DLD1 (cell line): ENCODE measurements around the gene LHPP.

Experiments
- in situ Hi-C: cut with HindIII; loops from 2 replicates; pipeline ENCODE4 v1.10.0; 2017; ENCODE audit warnings: low sequenced_read_pairs

The LHPP gene

DNA sequence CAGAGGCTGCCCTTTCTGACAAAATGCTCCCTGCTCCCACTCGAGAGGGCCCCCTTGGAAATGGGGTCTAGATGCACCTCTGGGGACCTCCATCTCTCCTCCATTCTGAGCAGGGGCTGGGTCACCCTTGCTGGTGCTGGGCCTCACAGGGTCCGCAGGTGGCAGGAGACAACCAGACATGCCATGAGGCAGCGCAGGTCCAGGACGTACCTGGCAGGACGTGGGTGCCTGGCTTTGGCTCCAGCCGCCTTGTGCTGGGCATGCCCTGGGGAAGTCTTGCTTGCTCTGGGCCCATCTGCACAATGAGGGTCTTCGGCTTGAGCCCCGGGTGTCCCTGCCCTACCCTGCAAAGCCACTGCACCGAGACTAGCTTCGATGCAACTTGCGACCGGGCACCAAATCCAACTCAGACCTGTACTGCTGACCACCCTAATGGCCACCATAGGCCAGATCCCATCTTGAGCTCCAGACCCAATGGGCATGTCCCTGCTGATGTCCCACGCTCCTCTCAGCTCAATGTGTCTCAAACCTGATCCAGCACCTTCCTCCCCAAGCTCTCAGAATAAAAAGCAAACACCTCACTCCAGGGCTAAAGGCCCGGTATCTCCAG lies 175.6 kb downstream of the LHPP start:
- in situ Hi-C loops, result no loop called here

DNA sequence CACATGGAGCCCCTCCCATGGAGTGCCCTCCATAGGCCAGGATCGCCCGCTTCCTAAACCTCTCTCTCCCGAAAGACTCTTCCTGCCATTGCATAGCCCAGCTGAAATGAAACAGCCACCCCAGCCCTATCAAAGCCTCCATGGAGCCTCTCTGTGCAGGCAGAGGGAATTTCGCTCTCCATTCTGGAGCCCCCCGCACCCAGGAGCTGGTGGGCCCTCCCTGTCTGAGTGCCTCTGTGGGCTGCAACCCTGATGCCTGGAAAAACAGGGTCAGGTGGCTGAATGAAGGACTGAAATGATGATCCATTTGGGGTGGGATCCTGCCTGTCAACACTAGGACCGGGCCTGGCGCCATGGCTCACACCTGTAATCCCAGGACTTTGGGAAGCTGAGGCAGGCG lies 176.1 kb downstream of the LHPP start:
- in situ Hi-C loops, result no loop called here

DNA sequence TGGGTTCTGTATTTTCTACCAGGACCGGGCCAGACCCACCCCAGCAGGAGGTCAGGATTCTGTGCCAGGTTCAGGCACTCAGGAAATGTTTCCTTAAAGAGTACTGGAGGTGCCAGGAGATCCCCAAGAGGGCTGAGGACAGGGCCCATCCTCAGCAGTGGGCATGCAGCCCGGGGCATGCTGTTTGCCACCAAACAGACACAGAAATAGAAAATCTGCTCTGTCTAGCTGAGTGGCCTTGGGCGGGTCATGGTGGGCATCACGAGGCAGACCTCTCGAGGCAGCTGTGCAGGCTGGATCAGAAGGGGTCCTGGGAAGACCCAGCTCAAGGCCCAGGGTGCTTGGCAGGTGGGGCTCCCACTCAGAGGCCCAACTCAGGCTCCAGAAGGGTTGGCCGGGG lies 177.6 kb downstream of the LHPP start:
- in situ Hi-C loops, result no loop called here

DNA sequence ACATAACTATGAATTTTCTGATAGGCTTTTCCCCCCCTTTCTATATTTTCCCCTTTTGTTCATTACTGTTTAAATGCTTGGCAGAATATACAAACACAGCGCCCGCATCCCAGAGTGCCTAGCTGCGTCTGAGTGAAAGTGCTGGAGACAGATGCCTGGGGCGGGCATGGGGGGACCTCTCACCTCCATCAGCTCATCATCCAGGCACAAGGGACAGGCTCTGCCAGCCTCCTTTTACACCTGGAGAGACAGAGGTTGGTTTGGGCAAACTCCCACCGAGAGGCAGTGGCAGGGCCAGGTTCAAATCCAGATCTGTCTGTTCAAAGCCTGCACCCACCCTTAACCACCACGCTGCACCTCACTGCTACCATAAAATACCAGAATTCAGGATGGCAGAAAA lies 178.0 kb downstream of the LHPP start:
- in situ Hi-C loops, result no loop called here

DNA sequence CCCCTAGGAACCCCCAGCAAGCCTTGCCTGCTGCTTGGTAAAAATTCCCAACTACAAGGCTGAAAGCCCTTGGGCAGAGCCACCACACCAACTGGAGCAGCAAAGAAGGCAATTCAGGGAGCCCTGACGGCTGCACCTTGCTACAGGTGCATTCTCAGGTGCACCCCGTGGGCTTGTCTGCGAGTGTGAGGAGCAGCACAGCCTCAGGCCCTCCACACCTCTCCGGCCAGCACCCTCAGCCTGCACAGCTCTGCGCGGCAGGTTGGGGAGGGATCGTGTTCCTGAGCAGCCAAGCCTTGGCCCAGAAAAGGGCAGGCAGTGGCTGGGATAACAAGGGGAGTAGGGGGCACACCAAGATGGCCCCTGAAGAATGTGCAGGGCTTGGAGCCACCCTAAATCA lies 178.4 kb downstream of the LHPP start:
- in situ Hi-C loops, result no loop called here

DNA sequence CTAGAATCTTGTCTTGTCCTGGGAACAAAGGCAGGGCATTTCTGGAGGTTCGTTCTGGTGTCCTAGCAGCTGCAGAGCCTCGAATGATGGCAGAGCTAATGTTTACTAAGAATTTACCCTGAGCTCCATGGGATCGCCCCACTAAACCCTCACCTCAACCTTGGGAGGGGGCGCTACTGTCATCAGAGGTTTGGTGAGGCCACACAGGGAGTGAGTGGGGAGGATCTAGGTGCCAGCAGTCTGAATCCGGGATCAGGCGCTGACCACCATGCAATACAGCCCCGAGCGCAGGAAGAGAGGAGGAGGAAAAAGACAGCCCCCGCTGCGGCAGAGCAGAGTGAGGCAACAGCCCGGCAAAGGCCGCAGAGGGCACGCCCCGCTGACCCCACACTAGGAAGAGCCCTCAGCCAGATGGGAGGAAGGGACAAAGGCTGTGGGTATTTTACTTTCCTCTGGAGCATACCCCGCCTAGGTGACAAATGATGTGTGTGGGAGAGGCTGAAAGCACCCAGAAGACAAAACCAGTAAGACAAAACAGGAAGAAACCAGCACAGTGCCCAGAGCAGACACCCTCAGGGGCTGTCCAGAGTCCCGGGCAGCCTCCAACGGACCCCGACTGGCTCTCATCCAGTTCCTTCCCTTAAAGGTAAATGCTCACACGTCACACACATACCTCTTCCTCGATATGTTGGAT lies 179.1 kb downstream of the LHPP start:
- in situ Hi-C loops, result no loop called here

DNA sequence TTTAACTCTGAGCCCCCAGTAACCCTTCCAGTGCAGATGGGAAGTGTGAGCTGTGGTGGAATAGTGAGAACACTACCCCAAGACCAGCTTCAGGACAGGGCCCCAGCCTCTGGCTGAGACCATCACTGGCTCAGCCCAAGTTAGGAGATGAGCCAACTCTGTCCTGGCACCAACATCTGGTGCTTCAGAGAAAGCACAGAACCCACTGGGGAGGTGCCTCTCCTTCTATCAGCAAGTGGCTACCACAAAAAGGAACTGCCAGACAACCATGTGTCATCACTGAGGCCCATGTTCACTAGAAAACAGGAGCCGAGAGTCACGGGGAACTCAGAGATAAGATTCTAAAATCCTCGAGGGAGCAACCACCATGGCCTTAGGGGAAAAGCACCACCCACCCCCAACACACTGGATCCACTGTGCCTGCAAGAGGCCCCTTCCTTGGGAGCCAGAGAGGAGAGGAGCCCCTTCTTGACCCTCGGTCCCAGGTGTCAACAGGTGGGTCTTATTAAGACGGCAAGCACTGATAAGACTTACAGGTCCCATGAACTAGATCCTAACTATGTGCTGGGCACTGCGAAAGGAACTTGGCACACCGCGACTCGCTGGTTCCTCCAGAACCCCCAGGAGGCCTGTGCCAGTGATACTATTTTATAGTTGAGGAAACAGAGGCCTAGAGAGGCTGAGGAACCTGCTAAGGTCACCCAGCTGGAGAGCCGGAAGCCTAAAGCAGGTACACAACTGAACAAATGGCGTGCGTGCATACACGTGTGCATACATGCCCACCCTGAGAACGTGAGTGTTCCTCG lies 179.9 kb downstream of the LHPP start:
- in situ Hi-C loops, result no loop called here

DNA sequence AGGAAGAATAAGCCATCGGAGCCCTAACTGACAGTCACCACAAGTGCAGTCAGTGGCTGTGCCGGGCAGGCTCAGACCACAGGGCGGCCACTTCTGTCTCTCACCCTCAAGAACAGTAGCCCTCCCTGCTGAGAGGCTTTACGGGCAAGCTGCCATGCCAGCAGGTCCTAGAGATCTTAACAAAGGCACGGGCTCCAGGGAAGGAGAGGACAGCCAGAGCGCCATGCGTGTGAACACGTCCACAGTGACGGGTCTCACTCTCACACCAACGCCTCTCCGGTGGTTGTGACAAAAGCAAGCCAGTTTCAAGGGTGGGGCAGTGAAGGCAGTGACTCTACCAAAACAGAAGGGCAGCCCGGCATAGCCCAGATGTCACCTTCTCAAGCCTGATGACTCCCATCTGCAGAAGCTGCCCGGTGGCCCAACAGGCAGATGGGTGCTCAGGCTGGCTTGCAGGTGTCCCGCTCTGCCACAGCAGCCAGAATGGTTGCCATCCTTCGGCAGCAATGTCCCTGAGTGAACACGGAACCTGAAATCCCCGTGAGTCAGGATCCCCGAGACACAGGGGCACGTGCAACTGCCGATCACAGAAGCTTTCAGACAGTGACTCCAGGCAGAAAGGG lies 180.6 kb downstream of the LHPP start:
- in situ Hi-C loops, result no loop called here

DNA sequence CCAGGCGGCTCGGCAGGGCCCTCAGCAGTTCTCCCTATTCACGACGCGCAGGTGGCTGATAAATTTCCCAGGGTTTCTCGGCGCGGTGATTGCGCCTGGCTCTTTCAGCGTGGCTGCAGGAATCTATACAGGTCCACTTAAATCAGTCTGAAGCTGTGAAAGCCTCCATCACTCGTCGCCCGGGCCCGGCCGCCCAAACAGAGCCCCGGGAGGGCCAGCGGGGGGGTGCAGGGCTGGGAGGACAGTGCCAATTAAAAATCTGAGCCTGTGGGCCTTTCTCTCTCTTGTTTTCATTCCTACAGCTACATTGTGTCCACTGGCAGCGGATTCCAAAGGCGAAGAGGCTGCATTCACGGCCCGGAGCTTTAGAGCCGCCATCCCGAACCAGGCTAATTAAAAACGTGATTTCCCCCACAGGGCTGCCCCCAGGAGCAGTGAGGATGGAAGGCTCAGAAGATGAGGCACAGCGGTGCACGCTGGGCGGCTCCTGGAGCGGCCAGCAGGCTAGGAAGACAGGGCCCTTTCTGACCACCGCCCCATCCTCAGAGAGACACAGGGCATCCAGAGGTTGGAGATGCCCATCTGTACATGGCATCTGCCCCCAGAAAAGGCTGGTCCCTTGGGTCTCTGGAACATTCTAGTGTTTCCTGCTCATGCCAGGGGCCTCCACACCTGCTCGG lies 181.8 kb downstream of the LHPP start:
- in situ Hi-C loops, result no loop called here

DNA sequence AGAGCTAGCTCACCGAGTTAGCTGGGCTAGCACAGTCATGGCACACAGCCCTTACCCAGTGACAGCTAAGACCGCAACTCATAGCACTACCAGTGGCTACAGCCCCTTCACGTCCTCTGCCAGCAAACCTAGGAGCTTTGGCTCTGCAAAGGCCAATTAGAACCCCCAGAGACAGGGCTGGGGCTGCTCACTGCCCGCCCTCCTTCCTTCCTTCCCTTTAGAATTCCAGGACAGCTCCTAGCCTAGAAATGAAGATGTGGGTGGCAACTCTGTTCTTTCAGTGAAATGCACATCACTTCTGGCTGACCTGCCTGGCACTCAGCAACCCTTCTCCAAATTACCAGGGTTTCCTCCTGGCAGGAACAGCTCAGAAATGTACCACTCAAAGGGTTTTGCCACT lies 182.6 kb downstream of the LHPP start:
- in situ Hi-C loops, result no loop called here

DNA sequence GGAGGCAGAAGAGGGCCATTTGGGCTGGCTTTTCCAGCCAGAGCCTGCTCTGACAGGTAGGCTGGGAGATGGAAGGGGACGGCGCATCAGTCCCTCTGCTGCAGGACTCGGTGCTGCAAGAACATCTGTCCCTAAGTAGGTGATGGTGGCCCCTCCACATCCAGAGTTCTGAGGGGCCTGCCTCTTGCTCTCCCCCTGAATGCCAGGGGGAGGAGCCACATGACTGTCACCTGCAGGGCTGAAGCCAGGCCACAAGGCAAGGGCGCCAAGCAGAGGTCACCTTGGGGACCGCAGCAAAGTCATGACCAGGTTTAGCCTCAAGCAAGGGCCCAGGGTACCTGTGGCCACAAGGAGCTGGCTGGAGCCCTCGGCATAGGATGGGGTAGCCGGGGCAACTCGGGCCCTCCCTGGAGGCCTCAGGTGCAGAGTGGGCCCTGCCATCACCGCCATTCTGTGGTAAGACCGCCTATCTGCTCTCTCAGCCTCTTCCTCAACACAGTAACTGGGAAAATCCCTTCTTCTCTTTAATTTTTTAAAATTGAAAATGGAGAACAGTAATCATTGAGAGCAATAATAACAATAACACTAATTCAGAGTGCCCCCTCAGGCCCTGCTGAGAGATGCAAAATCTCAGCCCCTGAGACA lies 183.3 kb downstream of the LHPP start:
- in situ Hi-C loops, result no loop called here

DNA sequence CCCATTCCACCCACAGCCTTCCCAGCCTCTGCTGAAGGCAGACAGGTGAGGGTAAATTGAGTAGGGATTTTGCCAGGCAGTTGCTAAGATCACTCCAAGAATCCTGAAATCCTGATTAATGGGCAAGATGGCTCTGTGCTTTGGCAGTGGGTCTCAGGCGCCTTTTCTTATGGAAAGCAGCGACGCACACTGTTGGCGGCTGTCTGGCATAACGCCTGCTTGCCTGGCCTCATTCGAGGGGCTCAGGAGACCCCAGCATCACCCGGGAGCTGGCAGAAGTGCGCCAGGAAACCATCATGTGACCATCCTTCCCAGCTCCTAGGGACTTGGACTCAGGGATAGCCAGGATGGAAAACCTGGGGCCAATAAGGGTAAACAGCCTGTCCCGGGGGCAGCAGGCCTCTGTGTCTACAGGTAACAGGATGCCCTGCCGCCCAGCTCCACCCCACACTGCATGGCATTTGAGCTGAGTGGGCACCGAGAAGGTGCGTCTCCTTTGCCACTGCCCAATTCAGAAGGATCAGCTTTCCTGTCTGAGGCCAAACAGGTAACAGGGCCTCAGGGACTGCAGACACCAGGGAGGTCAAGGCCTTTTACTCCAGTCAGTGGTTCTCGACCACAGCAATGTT lies 184.0 kb downstream of the LHPP start:
- in situ Hi-C loops, result no loop called here

DNA sequence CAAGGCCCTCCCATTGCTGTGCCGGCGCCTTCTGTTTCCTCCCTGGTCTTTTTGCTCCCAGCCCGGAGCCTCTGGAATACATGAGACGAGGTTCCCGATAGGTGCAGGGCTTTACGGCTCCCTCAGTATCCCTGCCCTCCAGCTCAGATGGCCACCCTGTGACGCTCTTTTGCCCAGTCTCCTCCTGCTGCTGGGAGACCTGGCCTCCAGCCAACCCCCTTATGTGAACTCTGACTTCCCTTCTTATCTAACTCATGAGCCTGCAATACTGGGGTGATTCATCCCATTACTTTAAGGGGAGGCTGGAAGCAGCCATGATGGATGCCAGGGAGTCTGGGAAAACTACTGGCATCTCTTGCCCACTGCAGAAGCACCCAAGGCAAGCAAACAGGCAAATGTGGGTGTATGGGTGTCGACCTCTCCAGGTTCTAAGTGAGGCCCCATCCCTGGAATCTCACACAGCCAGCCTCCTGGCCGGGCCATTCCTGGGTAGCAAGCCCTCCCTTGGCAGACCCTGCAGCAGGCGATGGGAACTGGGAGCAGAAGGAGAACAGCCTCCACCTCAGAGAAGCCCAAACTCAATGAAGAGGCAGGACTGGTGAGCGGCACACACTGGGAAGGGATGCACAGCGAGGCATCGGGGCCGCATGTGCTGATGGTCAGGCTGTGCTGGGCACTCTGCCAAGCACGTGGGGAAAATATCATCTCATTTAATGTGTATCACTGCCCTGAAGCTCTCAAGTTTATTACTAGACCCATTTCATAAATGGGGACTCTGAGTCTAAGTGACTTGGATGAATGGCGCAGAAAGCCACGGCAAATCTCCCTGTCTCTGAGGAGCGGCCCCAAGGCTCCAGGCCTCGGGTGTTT lies 185.1 kb downstream of the LHPP start:
- in situ Hi-C loops, result no loop called here

DNA sequence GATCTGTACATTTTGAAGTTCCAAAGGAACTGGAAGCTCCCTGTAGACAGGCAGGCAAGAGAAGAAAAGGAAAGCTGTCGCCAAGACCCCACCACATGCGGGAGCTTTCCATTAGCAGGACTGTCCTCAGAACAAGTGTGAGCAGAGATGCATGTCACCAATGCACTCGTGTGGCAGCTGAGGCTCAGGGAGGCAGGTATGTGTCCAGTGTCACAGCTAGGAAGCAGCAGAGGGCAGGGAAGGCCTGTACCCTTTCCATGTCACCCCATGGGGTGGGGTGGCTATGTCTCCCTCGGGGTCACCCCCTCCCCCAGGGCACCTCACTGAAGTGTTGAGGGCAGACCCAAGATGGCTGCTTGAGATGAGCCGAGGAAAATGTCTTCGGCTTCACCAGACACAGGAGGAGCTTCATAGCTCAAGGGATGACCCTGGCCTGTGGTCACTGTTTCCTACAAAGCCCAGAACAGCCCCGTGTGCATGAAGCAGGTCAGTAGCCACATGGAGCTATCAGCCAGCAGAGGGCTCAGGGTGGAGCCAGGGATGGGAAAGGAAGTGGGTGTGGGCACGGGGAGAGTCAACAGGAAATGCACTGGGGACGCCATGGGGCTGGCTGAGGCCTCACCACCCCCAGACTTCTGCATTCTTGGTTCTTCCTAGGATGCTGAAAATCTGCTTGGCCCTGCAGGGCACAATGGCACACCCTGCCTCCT lies 186.0 kb downstream of the LHPP start:
- in situ Hi-C loops, result no loop called here

DNA sequence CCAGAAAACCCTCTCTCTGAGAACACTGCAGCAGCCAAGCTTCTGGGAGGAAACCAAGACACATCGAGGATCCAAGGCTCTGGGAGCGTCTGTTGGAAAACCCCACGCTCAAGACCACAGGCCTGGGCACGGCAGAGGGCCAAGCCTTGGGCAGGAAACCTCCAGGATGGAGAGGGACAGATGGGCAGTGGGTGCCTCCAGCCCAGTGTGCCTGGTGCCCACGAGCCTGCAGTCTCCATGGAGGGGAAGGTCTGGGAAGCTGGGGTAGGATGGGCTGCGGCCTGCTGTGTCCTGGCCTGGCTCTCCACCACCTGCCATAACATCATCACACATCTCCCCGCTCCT lies 186.5 kb downstream of the LHPP start:
- in situ Hi-C loops, result no loop called here

DNA sequence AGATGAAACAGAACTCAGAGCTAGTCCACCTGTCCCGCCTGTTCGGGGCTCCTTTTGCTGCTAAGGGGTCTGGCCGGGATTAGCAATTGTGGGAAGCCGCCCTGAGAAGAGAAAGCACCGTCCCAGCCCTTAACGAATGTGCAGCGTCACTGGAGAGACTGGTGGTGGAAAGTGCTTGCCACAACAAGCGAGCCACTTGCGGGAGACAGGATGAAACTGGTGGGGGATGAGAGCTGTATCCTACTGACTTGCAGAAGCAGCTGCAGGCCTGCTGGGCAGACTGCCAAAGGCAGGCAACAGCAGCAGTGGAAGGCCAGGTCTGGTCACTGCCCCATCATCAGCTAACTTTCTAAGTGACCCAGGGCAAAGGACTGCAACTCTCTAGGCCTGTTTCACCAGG lies 187.1 kb downstream of the LHPP start:
- in situ Hi-C loops, result no loop called here

DNA sequence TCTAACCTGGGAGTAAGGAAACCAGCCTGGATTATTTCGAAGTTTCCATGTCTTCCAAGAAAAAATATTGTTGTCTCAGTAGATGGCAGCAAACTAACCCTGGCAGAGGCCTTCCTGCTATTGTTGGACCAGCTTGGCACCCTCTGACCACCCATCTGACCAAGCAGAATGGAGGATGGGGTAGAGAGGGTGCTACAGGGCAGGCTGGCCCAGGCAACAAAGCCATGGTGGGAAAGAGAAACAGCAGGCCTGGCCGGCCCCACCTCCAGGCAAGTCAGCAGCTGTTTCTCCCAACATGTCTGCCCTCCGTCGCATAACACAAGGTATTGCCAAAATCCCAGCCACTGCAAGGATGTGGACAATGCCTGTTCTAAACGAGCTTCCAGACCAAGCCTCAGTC lies 187.6 kb downstream of the LHPP start:
- in situ Hi-C loops, result no loop called here

DNA sequence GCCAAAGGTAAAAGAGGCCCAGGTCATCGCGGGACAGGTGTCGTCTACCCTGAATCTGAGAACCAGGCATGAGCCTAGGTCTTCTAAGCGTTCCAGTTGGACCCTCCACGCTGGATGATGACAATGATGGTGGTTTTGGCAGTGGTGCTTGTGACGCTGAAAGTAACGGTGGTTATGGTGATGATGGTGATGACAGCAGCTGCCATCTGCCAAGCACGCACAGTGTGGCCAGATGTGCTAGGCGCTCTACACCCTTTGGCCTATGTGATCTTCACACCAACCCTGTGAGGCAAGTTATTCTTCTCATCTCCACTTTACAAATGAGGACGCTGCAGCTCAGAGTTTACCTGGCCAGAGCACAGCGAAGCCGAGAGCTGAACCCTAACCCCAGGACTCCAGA lies 188.6 kb downstream of the LHPP start:
- in situ Hi-C loops, result no loop called here
